SK-N-SH (cell line): ENCODE measurements around the gene DCHS1.

Experiments
- CHD2 ChIP-seq: fragments of 150-350 bp; IDR thresholded peaks from 2 replicates; pipeline ENCODE4 v1.6.1; 2018; ENCODE audit warnings: low read length; ENCODE audit not compliant: partially characterized antibody
- EP300 ChIP-seq, 2 experiments: IDR thresholded peaks; 2 replicates each; pipeline versions ENCODE4 v1.4.0 to v1.6.1; 2012; ENCODE audit warnings: borderline replicate concordance in 1 of 2, low read depth in 1 of 2, low read length in 1 of 2
- EZH2phosphoT487 ChIP-seq: fragments of 200-600 bp; sonication (generic); IDR thresholded peaks from 2 replicates; pipeline ENCODE4 v1.6.1; 2017; ENCODE audit warnings: low read depth, mixed run types, mild to moderate bottlenecking, antibody characterized with exemption, moderate library complexity, borderline replicate concordance
- FOSL2 ChIP-seq: IDR thresholded peaks from 2 replicates; pipeline ENCODE4 v1.4.0; 2012; ENCODE audit warnings: low read depth, mild to moderate bottlenecking, moderate library complexity, borderline replicate concordance
- FOXJ3 ChIP-seq: sonication (generic); formaldehyde crosslinking; IDR thresholded peaks from 2 replicates; pipeline ENCODE4 v1.5.1; 2020; ENCODE audit warnings: mild to moderate bottlenecking, missing genetic modification reagents
- MXI1 ChIP-seq: IDR thresholded peaks from 2 replicates; pipeline ENCODE4 v1.6.1; 2012; ENCODE audit warnings: mild to moderate bottlenecking, low read depth, low read length, improper control_type of control experiment
- POLR2AphosphoS5 ChIP-seq: IDR thresholded peaks from 2 replicates; pipeline ENCODE4 v1.6.1; 2012; ENCODE audit warnings: low read depth, low read length
- RFX5 ChIP-seq: IDR thresholded peaks from 2 replicates; pipeline ENCODE4 v1.6.1; 2012; ENCODE audit warnings: mild to moderate bottlenecking, improper control_type of control experiment, low read length
- TAF1 ChIP-seq: IDR thresholded peaks from 2 replicates; pipeline ENCODE4 v1.6.1; 2012; ENCODE audit warnings: low read depth, mild to moderate bottlenecking, low read length, moderate library complexity, borderline replicate concordance
- TEAD4 ChIP-seq: IDR thresholded peaks from 2 replicates; pipeline ENCODE4 v1.4.0; 2012; ENCODE audit warnings: mild to moderate bottlenecking, borderline replicate concordance; ENCODE audit not compliant: insufficient read depth
- TF ChIP-seq, protein P1 (sequence below): fragments of 200-600 bp; sonication (generic); IDR thresholded peaks from 2 replicates; pipeline ENCODE4 v1.6.1; 2017; ENCODE audit warnings: antibody characterized with exemption, mild to moderate bottlenecking, moderate library complexity

GRCh38 chr11:6633422-6634408 lies 21.9 kb downstream of the DCHS1 start:
- TF ChIP-seq EP300 (IDR thresholded peaks at IDR 0.05; ENCODE audit: borderline replicate concordance in 1 of 2, low read depth in 1 of 2, low read length in 1 of 2): no peak
- TF ChIP-seq TAF1: no peak
- no peak for TF ChIP-seq FOXJ3
- TF ChIP-seq, protein P1, sequence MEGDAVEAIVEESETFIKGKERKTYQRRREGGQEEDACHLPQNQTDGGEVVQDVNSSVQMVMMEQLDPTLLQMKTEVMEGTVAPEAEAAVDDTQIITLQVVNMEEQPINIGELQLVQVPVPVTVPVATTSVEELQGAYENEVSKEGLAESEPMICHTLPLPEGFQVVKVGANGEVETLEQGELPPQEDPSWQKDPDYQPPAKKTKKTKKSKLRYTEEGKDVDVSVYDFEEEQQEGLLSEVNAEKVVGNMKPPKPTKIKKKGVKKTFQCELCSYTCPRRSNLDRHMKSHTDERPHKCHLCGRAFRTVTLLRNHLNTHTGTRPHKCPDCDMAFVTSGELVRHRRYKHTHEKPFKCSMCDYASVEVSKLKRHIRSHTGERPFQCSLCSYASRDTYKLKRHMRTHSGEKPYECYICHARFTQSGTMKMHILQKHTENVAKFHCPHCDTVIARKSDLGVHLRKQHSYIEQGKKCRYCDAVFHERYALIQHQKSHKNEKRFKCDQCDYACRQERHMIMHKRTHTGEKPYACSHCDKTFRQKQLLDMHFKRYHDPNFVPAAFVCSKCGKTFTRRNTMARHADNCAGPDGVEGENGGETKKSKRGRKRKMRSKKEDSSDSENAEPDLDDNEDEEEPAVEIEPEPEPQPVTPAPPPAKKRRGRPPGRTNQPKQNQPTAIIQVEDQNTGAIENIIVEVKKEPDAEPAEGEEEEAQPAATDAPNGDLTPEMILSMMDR: no peak
- TF ChIP-seq EZH2phosphoT487: no peak
- no peak for TF ChIP-seq POLR2AphosphoS5
- TF ChIP-seq MXI1: no peak
- no peak for TF ChIP-seq FOSL2
- no peak for TF ChIP-seq TEAD4
- no peak for TF ChIP-seq CHD2
- TF ChIP-seq RFX5: no peak
